IPS-15b (cell line): ENCODE measurements around the gene GAA.

Experiments
- H3K27me3 ChIP-seq: one replicate; pipeline ENCODE4 v1.6.1; 2013; ENCODE audit warnings: low read length; ENCODE audit not compliant: control insufficient read depth, insufficient read depth
- H3K36me3 ChIP-seq: one replicate; pipeline ENCODE4 v1.6.1; 2013; ENCODE audit warnings: low read length; ENCODE audit not compliant: control insufficient read depth, insufficient read depth
- H3K4me1 ChIP-seq: one replicate; pipeline ENCODE4 v1.6.1; 2013; ENCODE audit warnings: mild to moderate bottlenecking, low read length; ENCODE audit not compliant: control insufficient read depth, insufficient read depth
- H3K4me3 ChIP-seq: one replicate; pipeline ENCODE4 v1.5.1; 2013; ENCODE audit warnings: low read depth, low read length
- H3K9ac ChIP-seq: one replicate; pipeline ENCODE4 v1.6.1; 2013; ENCODE audit warnings: low read depth, mild to moderate bottlenecking, low read length
- H3K9me3 ChIP-seq: one replicate; pipeline ENCODE4 v1.6.1; 2013; ENCODE audit warnings: mild to moderate bottlenecking, low read length; ENCODE audit not compliant: control insufficient read depth, insufficient read depth

The GAA gene

DNA sequence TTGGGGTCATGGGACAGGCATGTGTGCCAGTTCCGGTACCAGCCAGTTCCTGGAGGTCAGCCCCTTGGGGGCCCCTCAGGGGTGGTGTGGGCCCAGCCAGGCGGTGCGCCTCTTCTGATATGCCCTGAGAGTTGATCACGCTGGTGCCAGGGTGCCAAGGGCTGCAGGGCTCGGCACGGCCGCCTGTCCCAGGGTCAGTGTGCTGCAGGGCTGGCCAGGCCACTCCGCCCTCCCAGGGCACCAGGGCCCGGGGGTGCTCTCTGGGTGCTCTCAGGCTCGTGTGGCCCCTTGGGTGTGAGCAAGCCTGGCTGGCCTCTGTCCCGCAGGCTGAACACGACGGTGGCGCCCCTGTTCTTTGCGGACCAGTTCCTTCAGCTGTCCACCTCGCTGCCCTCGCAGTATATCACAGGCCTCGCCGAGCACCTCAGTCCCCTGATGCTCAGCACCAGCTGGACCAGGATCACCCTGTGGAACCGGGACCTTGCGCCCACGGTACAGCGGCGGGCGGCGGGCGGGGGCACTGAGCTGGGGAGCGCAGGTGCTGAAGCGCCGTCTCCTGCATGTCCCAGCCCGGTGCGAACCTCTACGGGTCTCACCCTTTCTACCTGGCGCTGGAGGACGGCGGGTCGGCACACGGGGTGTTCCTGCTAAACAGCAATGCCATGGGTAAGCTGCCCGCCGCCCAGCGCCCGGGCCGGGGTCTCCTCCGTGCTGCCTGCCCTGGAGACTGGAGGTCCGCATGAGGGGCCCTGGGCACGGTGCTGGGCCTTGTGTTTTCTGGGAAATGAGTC is 6.0 kb downstream of the GAA start:
- Histone ChIP-seq H3K9me3 (no peaks in the 10 kb centered on the region), H3K9ac (no peak overlapping the region), H3K4me3 (no peak overlapping the region), H3K36me3 (peaks cover 2% of the 10 kb centered on the region), H3K27me3 (no peaks in the 10 kb centered on the region), H3K4me1 (peaks cover under 1% of the 10 kb centered on the region)

DNA sequence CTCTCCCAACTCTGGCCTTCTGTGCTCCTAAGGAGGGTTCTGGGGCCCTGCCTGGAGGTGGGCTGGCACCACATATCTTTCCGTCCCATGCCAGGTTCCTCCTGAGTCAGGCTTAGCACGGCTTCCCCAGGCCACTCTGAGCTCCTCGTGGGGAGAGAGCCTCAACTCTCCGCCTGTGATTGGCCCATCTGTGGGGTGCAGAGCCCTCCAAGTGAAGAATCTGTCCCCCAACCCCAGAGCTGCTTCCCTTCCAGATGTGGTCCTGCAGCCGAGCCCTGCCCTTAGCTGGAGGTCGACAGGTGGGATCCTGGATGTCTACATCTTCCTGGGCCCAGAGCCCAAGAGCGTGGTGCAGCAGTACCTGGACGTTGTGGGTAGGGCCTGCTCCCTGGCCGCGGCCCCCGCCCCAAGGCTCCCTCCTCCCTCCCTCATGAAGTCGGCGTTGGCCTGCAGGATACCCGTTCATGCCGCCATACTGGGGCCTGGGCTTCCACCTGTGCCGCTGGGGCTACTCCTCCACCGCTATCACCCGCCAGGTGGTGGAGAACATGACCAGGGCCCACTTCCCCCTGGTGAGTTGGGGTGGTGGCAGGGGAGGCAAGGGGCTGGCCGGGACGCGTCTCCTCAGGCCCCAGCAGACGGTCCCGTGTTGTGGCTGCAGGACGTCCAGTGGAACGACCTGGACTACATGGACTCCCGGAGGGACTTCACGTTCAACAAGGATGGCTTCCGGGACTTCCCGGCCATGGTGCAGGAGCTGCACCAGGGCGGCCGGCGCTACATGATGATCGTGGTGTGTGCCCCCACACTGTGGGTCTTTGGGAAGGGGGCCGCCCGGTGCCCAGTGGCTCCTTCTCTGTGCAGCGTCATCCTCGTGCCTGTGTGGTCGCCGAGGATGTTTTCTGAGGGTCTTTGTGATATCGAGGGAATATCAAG is 6.9 kb downstream of the GAA start:
- Histone ChIP-seq H3K4me1 (peaks cover 4% of the 10 kb centered on the region), H3K36me3 (peaks cover 2% of the 10 kb centered on the region), H3K27me3 (no peaks in the 10 kb centered on the region), H3K9me3 (no peaks in the 10 kb centered on the region), H3K4me3 (no peak overlapping the region), H3K9ac (no peak overlapping the region)

DNA sequence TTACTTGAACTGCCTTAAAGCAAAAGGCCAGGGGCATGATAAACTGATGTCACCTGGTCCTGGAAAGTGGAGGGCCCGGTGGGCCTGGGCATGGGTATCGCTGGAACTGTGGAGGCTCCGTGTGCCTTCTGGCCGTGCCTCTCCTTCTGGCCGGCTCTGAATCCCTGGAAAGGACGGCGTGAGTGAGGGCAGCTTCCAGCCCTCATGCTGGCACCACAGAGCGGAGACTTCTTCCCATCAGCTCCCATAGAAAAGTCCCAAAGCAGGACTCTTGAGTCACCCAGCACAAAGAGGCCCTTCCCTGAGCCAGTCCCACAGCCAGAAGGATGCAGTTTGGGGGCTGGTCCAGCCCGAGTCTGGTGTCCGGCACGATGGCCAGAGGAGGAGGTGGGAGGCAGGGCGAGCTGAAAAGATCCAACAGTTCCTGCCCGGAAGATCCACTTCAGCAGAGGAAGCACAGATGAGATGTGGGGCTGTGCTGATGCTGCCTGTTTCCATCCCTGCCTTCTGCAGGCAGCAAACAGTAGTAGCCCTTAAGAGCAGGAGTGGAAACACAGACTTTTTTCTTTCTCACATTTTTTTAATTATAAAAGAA is 7.8 kb downstream of the GAA start:
- Histone ChIP-seq H3K27me3 (no peaks in the 10 kb centered on the region), H3K4me3 (no peak overlapping the region), H3K4me1 (peaks cover 6% of the 10 kb centered on the region), H3K9me3 (no peaks in the 10 kb centered on the region), H3K36me3 (peaks cover 2% of the 10 kb centered on the region), H3K9ac (no peak overlapping the region)

DNA sequence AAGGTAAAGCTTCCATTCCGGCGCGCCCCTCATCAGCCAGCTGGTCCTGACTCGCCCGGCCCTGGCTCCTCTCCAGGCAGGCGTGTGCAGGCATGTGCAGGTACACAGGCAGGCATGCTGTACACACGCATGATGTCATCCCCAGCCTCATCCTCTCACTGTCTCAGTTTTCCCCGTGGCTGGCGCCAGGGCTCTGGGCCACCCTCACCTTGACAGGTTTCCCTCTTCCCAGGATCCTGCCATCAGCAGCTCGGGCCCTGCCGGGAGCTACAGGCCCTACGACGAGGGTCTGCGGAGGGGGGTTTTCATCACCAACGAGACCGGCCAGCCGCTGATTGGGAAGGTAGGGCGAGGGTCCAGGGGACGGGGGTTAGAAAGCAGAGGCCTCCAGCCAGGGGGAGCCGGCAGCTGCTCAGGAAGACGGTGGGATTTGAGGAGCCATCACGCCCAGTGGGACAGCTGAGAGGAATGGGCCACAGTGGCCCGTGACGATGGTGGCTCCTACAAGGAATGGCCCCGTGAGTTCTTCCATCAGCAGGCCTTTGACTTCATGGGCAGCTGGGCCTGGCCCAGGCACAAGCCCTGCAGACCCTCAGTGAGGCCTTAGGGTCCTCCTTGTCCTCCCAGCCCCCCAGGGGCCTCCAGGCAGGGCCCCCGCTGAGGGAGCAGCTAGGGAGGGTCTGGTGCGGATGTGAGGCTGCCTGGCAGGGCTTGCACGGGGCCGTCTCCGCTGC is 8.5 kb downstream of the GAA start:
- Histone ChIP-seq H3K4me1 (peaks cover 6% of the 10 kb centered on the region), H3K9me3 (no peaks in the 10 kb centered on the region), H3K4me3 (no peak overlapping the region), H3K27me3 (no peaks in the 10 kb centered on the region), H3K9ac (no peak overlapping the region), H3K36me3 (peaks cover 2% of the 10 kb centered on the region)

DNA sequence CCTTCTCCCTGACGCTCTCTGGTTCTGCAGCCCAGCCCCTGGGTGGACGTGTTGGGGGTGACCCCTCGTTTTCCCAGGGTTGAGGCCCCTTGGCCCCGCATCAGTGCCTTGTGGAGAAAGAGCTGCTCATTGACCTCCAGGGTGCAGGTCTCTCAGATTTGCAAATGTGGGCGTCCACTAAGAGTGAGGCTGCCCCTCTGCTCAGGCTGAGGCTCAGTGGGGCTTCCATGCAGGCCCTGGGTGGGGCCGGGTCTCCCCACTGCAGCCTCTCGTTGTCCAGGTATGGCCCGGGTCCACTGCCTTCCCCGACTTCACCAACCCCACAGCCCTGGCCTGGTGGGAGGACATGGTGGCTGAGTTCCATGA is 9.0 kb downstream of the GAA start:
- Histone ChIP-seq H3K4me1 (peaks cover 6% of the 10 kb centered on the region), H3K9me3 (no peaks in the 10 kb centered on the region), H3K9ac (no peak overlapping the region), H3K36me3 (peaks cover 2% of the 10 kb centered on the region), H3K4me3 (no peak overlapping the region), H3K27me3 (no peaks in the 10 kb centered on the region)

DNA sequence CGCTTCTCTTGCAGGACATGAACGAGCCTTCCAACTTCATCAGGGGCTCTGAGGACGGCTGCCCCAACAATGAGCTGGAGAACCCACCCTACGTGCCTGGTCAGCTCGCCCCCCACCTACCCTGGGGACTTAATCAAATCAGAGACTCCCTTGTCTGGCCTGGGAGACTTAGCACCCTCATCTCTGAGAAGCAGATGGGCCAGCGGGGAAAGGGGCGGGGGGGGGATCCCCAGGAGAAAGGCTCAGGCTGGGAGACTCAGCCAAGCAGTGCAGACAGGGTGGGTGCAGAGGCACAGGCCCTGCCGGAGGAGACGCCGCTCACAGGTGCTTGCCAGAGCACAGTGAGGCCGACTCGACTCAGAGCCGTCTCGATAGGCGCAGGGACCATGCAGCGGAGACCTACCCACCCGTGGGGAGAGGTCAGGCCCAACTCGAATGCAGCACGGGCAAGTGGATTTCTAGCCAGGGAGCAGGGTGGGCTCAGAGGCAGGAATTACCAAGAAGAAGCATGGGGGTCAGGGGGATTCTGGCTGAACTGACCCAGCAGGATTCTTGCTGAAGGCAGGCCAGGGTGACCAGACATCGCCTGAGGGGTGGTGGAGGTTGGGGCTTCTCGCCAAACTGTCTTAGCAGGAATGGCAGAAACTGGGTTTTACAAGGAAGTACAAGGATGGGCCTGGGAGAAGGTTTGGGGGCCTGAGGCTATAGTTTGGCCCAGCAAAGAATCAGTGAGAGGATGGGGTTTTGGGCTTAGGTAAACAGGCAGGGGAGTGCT is 9.7 kb downstream of the GAA start:
- Histone ChIP-seq H3K27me3 (no peaks in the 10 kb centered on the region), H3K4me1 (peaks cover 6% of the 10 kb centered on the region), H3K36me3 (peaks cover 2% of the 10 kb centered on the region), H3K4me3 (no peak overlapping the region), H3K9me3 (no peaks in the 10 kb centered on the region), H3K9ac (no peak overlapping the region)

DNA sequence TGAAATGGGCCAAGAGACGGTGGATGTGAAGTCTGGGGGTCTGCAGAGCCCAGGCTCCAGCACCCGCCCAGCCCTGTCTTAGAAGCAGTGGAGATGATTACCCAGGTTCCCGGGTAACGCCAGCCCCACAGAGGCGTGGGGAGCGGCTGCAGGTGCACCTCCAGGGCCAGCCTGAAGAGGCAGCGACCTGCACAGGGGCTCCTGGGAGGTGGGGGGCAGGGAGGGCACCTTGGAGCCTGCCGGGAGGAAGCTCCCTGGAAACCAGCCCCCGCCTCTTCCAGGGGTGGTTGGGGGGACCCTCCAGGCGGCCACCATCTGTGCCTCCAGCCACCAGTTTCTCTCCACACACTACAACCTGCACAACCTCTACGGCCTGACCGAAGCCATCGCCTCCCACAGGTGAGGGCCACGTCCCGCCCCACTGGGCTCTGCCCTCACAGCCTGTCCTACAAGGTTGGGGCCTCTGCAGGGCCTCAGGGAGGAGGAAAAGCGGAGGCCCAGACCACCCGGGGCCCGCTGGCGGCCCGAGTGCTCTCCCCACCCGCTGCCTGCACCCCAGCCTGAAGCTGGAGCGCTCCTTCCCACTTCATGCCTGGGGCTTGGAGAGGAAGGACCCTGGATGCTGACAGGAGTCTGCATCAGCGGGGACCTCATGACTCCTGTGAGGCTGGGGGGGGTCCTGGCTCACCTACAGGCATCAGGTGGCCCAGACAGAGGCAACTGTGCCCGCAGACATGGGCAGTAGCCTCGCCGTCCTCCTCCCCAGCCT is 10.5 kb downstream of the GAA start:
- Histone ChIP-seq H3K4me3 (no peak overlapping the region), H3K36me3 (peaks cover 2% of the 10 kb centered on the region), H3K9ac (no peak overlapping the region), H3K4me1 (peaks cover 6% of the 10 kb centered on the region), H3K9me3 (no peaks in the 10 kb centered on the region), H3K27me3 (no peaks in the 10 kb centered on the region)

DNA sequence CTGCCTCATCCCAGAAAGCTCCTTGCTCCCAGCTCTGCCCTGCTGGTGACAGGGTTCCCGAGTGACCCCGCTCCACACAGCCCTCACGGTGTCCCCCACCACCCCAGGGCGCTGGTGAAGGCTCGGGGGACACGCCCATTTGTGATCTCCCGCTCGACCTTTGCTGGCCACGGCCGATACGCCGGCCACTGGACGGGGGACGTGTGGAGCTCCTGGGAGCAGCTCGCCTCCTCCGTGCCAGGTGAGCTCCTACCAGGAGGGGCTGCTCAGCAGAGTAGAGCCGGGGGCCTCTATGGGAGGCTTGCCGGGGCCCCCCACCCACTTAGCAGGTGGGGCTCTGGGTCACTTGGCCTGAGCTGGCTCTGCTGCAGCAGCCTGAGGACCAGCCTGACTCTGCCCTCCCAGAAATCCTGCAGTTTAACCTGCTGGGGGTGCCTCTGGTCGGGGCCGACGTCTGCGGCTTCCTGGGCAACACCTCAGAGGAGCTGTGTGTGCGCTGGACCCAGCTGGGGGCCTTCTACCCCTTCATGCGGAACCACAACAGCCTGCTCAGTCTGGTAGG is 11.2 kb downstream of the GAA start:
- peaks cover 6% of the 10 kb centered on the region for H3K4me1 ChIP-seq

DNA sequence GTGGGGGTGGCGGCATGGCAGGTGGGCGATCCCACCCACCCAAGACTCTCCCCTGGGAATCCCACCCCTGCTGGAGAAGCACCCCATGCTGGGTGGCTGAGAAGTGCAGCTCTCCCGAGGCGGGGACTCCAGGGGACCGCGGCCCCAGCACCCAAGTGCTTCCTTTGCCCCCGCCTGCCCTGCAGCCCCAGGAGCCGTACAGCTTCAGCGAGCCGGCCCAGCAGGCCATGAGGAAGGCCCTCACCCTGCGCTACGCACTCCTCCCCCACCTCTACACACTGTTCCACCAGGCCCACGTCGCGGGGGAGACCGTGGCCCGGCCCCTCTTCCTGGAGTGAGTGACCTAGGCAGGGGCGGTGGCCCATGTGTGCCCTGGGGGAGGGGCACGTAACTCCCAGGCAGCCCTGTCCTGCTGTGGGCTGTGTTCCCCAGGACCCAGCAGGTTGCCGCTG is 11.7 kb downstream of the GAA start:
- Histone ChIP-seq H3K9me3 (no peaks in the 10 kb centered on the region), H3K27me3 (no peaks in the 10 kb centered on the region), H3K4me1 (peaks cover 6% of the 10 kb centered on the region), H3K9ac (no peak overlapping the region), H3K36me3 (peaks cover 2% of the 10 kb centered on the region), H3K4me3 (no peak overlapping the region)

More for the DNA sequence above, 11.2 kb downstream of the GAA start:
- Histone ChIP-seq H3K4me3 (no peak overlapping the region), H3K9me3 (no peaks in the 10 kb centered on the region), H3K27me3 (no peaks in the 10 kb centered on the region), H3K9ac (no peak overlapping the region), H3K36me3 (peaks cover 2% of the 10 kb centered on the region)

DNA sequence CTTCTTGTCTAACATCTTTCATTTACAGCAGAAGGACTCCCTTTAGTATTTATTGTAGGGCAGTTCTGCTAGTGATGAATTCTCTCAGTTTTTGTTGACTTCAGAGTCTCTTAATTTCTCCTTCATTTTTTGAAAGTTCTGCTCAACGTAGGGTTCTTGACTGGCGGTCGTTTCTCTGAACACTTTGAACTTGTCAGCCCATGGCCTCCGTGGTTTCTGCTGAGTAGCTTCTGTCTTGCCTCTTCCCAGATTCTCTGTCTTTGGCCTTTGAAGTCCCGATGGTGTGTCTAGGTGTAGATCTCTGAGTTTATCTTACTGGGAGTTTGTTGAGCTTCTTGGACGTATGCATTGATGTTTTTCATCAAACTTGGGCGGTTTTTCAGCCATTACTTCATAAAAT is 13.4 kb downstream of the GAA start:
- Histone ChIP-seq H3K9ac (no peak overlapping the region), H3K4me1 (peaks cover 6% of the 10 kb centered on the region)

More for the DNA sequence above, 13.4 kb downstream of the GAA start:
- no peak overlapping the region for H3K4me3 ChIP-seq
- H3K9me3 ChIP-seq = no peaks in the 10 kb centered on the region
- H3K36me3 ChIP-seq = peaks cover under 1% of the 10 kb centered on the region
- no peaks in the 10 kb centered on the region for H3K27me3 ChIP-seq
